H1 (cell line): Measurements from ENCODE around the gene NCK2. TPM values are rescaled to one million over a fixed set of nuclear protein-coding genes. Genes with fewer than 3 reads are reported as not detected.

ENCODE experiments used
- CTCF ChIA-PET: fragments of 300-600 bp; sonication (Branson Sonifier 250); formaldehyde crosslinking; loops from one replicate; lab custom pipeline; 2021; ENCODE audit not compliant: partially characterized antibody; lab: Charles Lee
- POLR2A ChIA-PET: fragments of 300-600 bp; sonication (Branson Sonifier 250); formaldehyde crosslinking; loops from one replicate; lab custom pipeline; 2021; ENCODE audit warnings: inconsistent platforms; ENCODE audit not compliant: partially characterized antibody; lab: Charles Lee
- DNase-seq, 2 experiments: peaks; one replicate each; pipeline versions ENCODE4 v3.0.0 to v3.0.0-alpha.2; 2010 to 2022; ENCODE audit warnings: low spot score in 2 of 2, low read depth in 1 of 2, mixed read lengths in 1 of 2
- FAIRE-seq: peaks from 2 replicates; lab custom pipeline; 2011; peaks lifted over from hg19 to GRCh38; lab: Jason Lieb, UNC
- H2AFZ ChIP-seq: 2 replicates; pipeline ENCODE4 v1.8.1; 2012; ENCODE audit warnings: low read length, inconsistent platforms
- H2AK5ac ChIP-seq: 2 replicates; pipeline ENCODE4 v1.6.1; 2013; ENCODE audit warnings: low read depth, low read length
- H2BK120ac ChIP-seq: replicated peaks from 2 replicates; pipeline ENCODE3; 2013; ENCODE audit warnings: low read depth, low read length, inconsistent platforms
- H2BK12ac ChIP-seq: 2 replicates; pipeline ENCODE4 v1.6.1; 2013; ENCODE audit warnings: low read depth, low read length
- H2BK15ac ChIP-seq: 2 replicates; pipeline ENCODE4 v1.6.1; 2013; ENCODE audit warnings: low read length
- H2BK20ac ChIP-seq: 2 replicates; pipeline ENCODE4 v1.6.1; 2013; ENCODE audit warnings: low read length
- H2BK5ac ChIP-seq: 2 replicates; pipeline ENCODE4 v1.6.1; 2013; ENCODE audit warnings: low read depth, low read length
- H3K14ac ChIP-seq: 2 replicates; pipeline ENCODE4 v1.6.1; 2013; ENCODE audit warnings: inconsistent platforms; ENCODE audit not compliant: insufficient read length
- H3K18ac ChIP-seq: 2 replicates; pipeline ENCODE4 v1.6.1; 2013; ENCODE audit warnings: low read length; ENCODE audit errors: extremely low read depth
- H3K23ac ChIP-seq: 2 replicates; pipeline ENCODE4 v1.6.1; 2013; ENCODE audit warnings: inconsistent platforms; ENCODE audit not compliant: insufficient read length
- H3K23me2 ChIP-seq: 2 replicates; pipeline ENCODE4 v1.6.1; 2013; ENCODE audit warnings: low read depth, low read length
- H3K27ac ChIP-seq: 2 replicates; pipeline ENCODE4 v1.6.1; 2011; ENCODE audit warnings: low read depth, low read length, inconsistent platforms
- H3K27me3 ChIP-seq, 4 experiments: replicated peaks in 1 of 4; 1 replicate in 1 of 4; 2 replicates in 3 of 4; pipeline versions ENCODE4 v1.6.1 to v1.8.1; 2011 to 2013; ENCODE audit warnings: low read length in 3 of 4, mild to moderate bottlenecking in 3 of 4, inconsistent platforms in 2 of 4, mixed read lengths in 2 of 4, moderate library complexity in 1 of 4; ENCODE audit not compliant: control insufficient read depth in 3 of 4, insufficient read depth in 3 of 4; ENCODE audit errors: extremely low read depth in 1 of 4
- H3K36me3 ChIP-seq, 4 experiments: 2 replicates each; pipeline versions ENCODE4 v1.6.1 to v1.8.1; 2011 to 2013; ENCODE audit warnings: mild to moderate bottlenecking in 4 of 4, low read length in 3 of 4, moderate library complexity in 2 of 4, control low read depth in 1 of 4, inconsistent platforms in 1 of 4; ENCODE audit not compliant: insufficient read depth in 4 of 4, control insufficient read depth in 2 of 4
- H3K4ac ChIP-seq: replicated peaks from 2 replicates; pipeline ENCODE3; 2013; ENCODE audit warnings: low read length, low read depth, mixed read lengths, inconsistent platforms; ENCODE audit not compliant: insufficient read length
- H3K4me1 ChIP-seq, 4 experiments: replicated peaks in 1 of 4; 1 replicate in 1 of 4; 2 replicates in 3 of 4; pipeline versions ENCODE4 v1.6.1 to v1.8.1; 2011 to 2013; ENCODE audit warnings: low read length in 3 of 4, inconsistent platforms in 2 of 4, mixed read lengths in 1 of 4; ENCODE audit not compliant: insufficient read depth in 4 of 4, control insufficient read depth in 3 of 4
- H3K4me2 ChIP-seq, 2 experiments: 2 replicates each; pipeline versions ENCODE4 v1.6.1 to v1.8.1; 2011 to 2013; ENCODE audit warnings: low read depth in 2 of 2, low read length in 2 of 2, control low read depth in 1 of 2, inconsistent platforms in 1 of 2, mild to moderate bottlenecking in 1 of 2; ENCODE audit not compliant: insufficient read depth in 1 of 2
- H3K4me3 ChIP-seq, 4 experiments: fragments of 200-600, 300-600 bp in 1 of 4; sonication (generic), shearing (Covaris generic), sonication (Bioruptor Twin) in 1 of 4; 2 replicates each; pipeline versions ENCODE4 v1.5.1 to v1.8.1; 2011 to 2016; ENCODE audit warnings: low read length in 4 of 4, low read depth in 3 of 4, control low read depth in 2 of 4, inconsistent platforms in 2 of 4, mild to moderate bottlenecking in 2 of 4, mixed read lengths in 1 of 4, moderate library complexity in 1 of 4; ENCODE audit not compliant: insufficient read depth in 2 of 4; ENCODE audit errors: extremely low read depth in 1 of 4
- H3K56ac ChIP-seq: replicated peaks from 2 replicates; pipeline ENCODE3; 2013; ENCODE audit warnings: low read depth, mild to moderate bottlenecking, mixed read lengths, low read length, inconsistent platforms; ENCODE audit not compliant: insufficient read length
- H3K79me1 ChIP-seq: 2 replicates; pipeline ENCODE4 v1.6.1; 2013; ENCODE audit warnings: low read depth, low read length, control low read depth
- H3K79me2 ChIP-seq, 2 experiments: 2 replicates each; pipeline versions ENCODE4 v1.6.1 to v1.8.1; 2012 to 2013; ENCODE audit warnings: low read length in 2 of 2, mild to moderate bottlenecking in 2 of 2, inconsistent platforms in 1 of 2; ENCODE audit not compliant: insufficient read depth in 2 of 2, control insufficient read depth in 1 of 2
- H3K9ac ChIP-seq, 4 experiments: replicated peaks in 1 of 4; 1 replicate in 1 of 4; 2 replicates in 3 of 4; pipeline versions ENCODE4 v1.6.1 to v1.8.1; 2011 to 2013; ENCODE audit warnings: low read depth in 3 of 4, low read length in 3 of 4, control low read depth in 2 of 4, mild to moderate bottlenecking in 2 of 4, moderate library complexity in 2 of 4, inconsistent platforms in 1 of 4; ENCODE audit errors: extremely low read depth in 1 of 4
- H3K9me3 ChIP-seq, 2 experiments: 2 replicates each; pipeline versions ENCODE4 v1.6.1 to v1.8.1; 2012 to 2013; ENCODE audit warnings: mild to moderate bottlenecking in 2 of 2, moderate library complexity in 2 of 2, control low read depth in 1 of 2, inconsistent platforms in 1 of 2, low read depth in 1 of 2, low read length in 1 of 2, mixed read lengths in 1 of 2; ENCODE audit not compliant: insufficient read depth in 2 of 2
- H4K20me1 ChIP-seq, 2 experiments: replicated peaks in 1 of 2; 2 replicates each; pipeline versions ENCODE3 to v1.8.1; 2011 to 2013; ENCODE audit warnings: inconsistent platforms in 2 of 2, low read length in 2 of 2, mild to moderate bottlenecking in 1 of 2; ENCODE audit not compliant: insufficient read depth in 2 of 2, control insufficient read depth in 1 of 2
- H4K5ac ChIP-seq: 2 replicates; pipeline ENCODE4 v1.6.1; 2013; ENCODE audit warnings: low read length, low read depth, mixed read lengths, inconsistent platforms; ENCODE audit not compliant: insufficient read length
- H4K8ac ChIP-seq: 2 replicates; pipeline ENCODE4 v1.8.0; 2013; ENCODE audit warnings: mild to moderate bottlenecking, moderate library complexity, low read length, inconsistent platforms; ENCODE audit not compliant: insufficient read depth; ENCODE audit errors: extremely low read depth
- H4K91ac ChIP-seq: replicated peaks from 2 replicates; pipeline ENCODE3; 2013; ENCODE audit warnings: low read length, mixed read lengths, inconsistent platforms; ENCODE audit not compliant: insufficient read length
- CBX5 ChIP-seq: fragments of 300-800, 300-1000 bp; sonication (generic); IDR thresholded peaks from 2 replicates; pipeline ENCODE4 v1.7.1; 2016; ENCODE audit warnings: antibody characterized with exemption, low read length, low read depth
- CREB1 ChIP-seq: IDR thresholded peaks from 2 replicates; pipeline ENCODE4 v1.6.1; 2012; ENCODE audit warnings: inconsistent platforms
- CTCF ChIP-seq, 3 experiments: IDR thresholded peaks; 1 replicate in 2 of 3; 2 replicates in 1 of 3; pipeline versions ENCODE4 v1.5.1 to v1.6.1; 2011; ENCODE audit warnings: low read length in 3 of 3, mild to moderate bottlenecking in 3 of 3, inconsistent platforms in 2 of 3, low read depth in 1 of 3, moderate library complexity in 1 of 3; ENCODE audit not compliant: insufficient read depth in 1 of 3; ENCODE audit errors: control extremely low read depth in 1 of 3
- EZH2 ChIP-seq: fragments of 200-600 bp; sonication (generic); IDR thresholded peaks from 2 replicates; pipeline ENCODE4 v1.7.1; 2012; ENCODE audit warnings: low read depth, mild to moderate bottlenecking, moderate library complexity, low read length, inconsistent platforms; ENCODE audit not compliant: severe bottlenecking
- KDM1A ChIP-seq: fragments of 200-600, 300-600 bp; sonication (generic); IDR thresholded peaks from 2 replicates; pipeline ENCODE4 v1.7.1; 2016; ENCODE audit warnings: mild to moderate bottlenecking, low read length, borderline replicate concordance
- RFX5 ChIP-seq: IDR thresholded peaks from 2 replicates; pipeline ENCODE4 v1.6.1; 2011; ENCODE audit warnings: low read depth, low read length, improper control_type of control experiment, borderline replicate concordance
- TCF12 ChIP-seq: IDR thresholded peaks from 2 replicates; pipeline ENCODE4 v1.6.1; 2011; ENCODE audit warnings: low read depth, mild to moderate bottlenecking, low read length
- WGBS, 2 experiments: shearing (Covaris generic) in 1 of 2; methylation state at CpG; one replicate each; pipeline versions ENCODE4 v1.1.6 to v1.1.7; 2013 to 2015; ENCODE audit warnings: low lambda C conversion rate in 2 of 2, mixed read lengths in 2 of 2, inconsistent platforms in 1 of 2, low coverage in 1 of 2, missing lambda C conversion rate in 1 of 2; ENCODE audit not compliant: insufficient replicate concordance in 2 of 2, insufficient coverage in 1 of 2, insufficient read length in 1 of 2; ENCODE audit errors: extremely low coverage in 1 of 2, missing lambda C conversion rate in 1 of 2; 5-methylcytosine and 5-hydroxymethylcytosine counted together
- polyA plus RNA-seq, 7 experiments: library from polyadenylated mRNA; depleted of rRNA in 3 of 7; stranded (reverse) in 5 of 7; unstranded in 2 of 7; fragments of >200 nt in 5 of 7; fragments of 200-250 nt in 2 of 7; gene quantifications; 1 replicate in 5 of 7; 2 replicates in 1 of 7; 4 replicates in 1 of 7; pipeline versions ENCODE4 v1.2.1 to v1.2.3, GENCODE V29; 2011 to 2013; ENCODE audit warnings: missing spikeins in 2 of 7, mixed read lengths in 2 of 7
- total RNA-seq: library from RNA; stranded (reverse); fragmentation: NEBNext Ultra II Directional; extraction: Animal tissue kit (Norgen Biotek cat#: 25700); gene quantifications from 2 replicates; pipeline ENCODE4 v1.2.1, GENCODE V29; 2021

Gene NCK2
- total and polyA plus RNA-seq, 2 of the 8 experiments (the other 6 are each of a cell fraction or from before 2014, with no cell fraction given) = 30.3 to 65.7 TPM

GRCh38 chr2:105877945-105878344, 133.2 kb downstream of the NCK2 start:
- Histone ChIP-seq H4K8ac (no peak overlapping the region), H2BK120ac (no peak overlapping the region), H2BK5ac (no peak overlapping the region), H3K4me3 (no peak overlapping the region), H3K14ac (no peak overlapping the region), H3K27ac (no peak overlapping the region), H3K18ac (no peak overlapping the region), H4K5ac (no peak overlapping the region), H3K23me2 (no peaks in the 10 kb centered on the region), H3K9ac (no peak overlapping the region), H2BK15ac (no peak overlapping the region), H2AK5ac (no peak overlapping the region), H4K91ac (no peak overlapping the region), H3K4me1 (peaks cover 0 to 11% (median 0%) of the 10 kb centered on the region in 4 experiments; a peak in 4 of 7 replicates), H3K36me3 (peaks cover 0 to 5% (median 0%) of the 10 kb centered on the region in 4 experiments; a peak in 2 of 8 replicates), H3K4ac (no peak overlapping the region), H3K79me2 (peaks cover 0 to 7% of the 10 kb centered on the region in 2 experiments; a peak in 2 of 4 replicates), H3K23ac (no peak overlapping the region), H3K9me3 (no peaks in the 10 kb centered on the region), H4K20me1 (peaks cover 0 to 2% of the 10 kb centered on the region in 2 experiments), H2AFZ (no peak overlapping the region), H2BK12ac (no peak overlapping the region), H3K4me2 (no peak overlapping the region), H3K79me1 (peaks cover 8% of the 10 kb centered on the region), H3K27me3 (no peaks in the 10 kb centered on the region), H3K56ac (no peak overlapping the region), H2BK20ac (no peak overlapping the region)
- DNase-seq = no peak
- FAIRE-seq = no peak
- ChIA-PET POLR2A (no interaction called here), CTCF (interaction anchor here (0.9 to 1.3 kb wide), 2 partner anchors 10 kb away, joined by 3 to 4 read pairs; no protein-coding TSS in a partner anchor)
- TF ChIP-seq CTCF (IDR thresholded peaks at IDR 0.05; ENCODE audit: control extremely low read depth in 1 of 3, insufficient read depth in 1 of 3, low read depth in 1 of 3, low read length in 3 of 3) = no peak
- TF ChIP-seq RFX5 = no peak
- TF ChIP-seq CBX5 = no peak
- no peak for TF ChIP-seq KDM1A
- no peak for TF ChIP-seq TCF12
- TF ChIP-seq CREB1 = no peak
- TF ChIP-seq EZH2 = no peak
- WGBS, 2 experiments = 92% methylated on average over 2 of the region's 2 CpGs; no CpG with 5 or more reads in 1 of the 2 experiments
